Measurements from ENCODE around the gene SRSF3. TPM values are rescaled to one million over a fixed set of nuclear protein-coding genes. Genes with fewer than 3 reads are reported as not detected.
"Not testable (repeated sequence)": the region's sequence is repeated elsewhere in the genome, so short reads cannot be mapped to it uniquely, and the experiment has no call there.

SRSF3 gene
- total RNA-seq, 2 donors from 2014 or later, result 252 to 372 TPM

DNA sequence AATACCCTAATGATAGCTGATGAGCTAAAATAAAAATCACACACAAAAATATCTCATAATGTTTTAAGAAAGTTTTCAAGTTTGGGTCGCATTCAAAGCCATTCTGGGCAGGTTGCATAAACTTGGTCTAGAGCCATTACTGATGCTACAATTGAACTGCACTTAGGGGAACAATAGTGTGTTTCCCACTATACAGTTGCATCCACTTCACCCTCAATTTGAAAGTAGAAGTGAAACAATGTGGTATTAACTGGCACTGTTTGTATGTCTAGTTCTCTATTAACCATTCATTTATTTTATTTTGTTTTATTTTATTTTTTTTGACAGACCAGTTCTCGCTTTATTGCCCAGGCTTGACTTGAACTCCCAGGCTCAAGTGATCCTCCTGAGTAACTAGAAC, 23.9 kb upstream of the SRSF3 start:
- H3K36me3 ChIP-seq, result no peaks in the 10 kb centered on the region
- no peaks in the 10 kb centered on the region for H3K27me3 ChIP-seq
- no peaks in the 10 kb centered on the region for H3K9me3 ChIP-seq
- DNase-seq, result no peak
- H3K9ac ChIP-seq (ENCODE audit: low read depth in 2 of 2, low read length in 2 of 2), result no peak overlapping the region
- TF ChIP-seq, protein P1, sequence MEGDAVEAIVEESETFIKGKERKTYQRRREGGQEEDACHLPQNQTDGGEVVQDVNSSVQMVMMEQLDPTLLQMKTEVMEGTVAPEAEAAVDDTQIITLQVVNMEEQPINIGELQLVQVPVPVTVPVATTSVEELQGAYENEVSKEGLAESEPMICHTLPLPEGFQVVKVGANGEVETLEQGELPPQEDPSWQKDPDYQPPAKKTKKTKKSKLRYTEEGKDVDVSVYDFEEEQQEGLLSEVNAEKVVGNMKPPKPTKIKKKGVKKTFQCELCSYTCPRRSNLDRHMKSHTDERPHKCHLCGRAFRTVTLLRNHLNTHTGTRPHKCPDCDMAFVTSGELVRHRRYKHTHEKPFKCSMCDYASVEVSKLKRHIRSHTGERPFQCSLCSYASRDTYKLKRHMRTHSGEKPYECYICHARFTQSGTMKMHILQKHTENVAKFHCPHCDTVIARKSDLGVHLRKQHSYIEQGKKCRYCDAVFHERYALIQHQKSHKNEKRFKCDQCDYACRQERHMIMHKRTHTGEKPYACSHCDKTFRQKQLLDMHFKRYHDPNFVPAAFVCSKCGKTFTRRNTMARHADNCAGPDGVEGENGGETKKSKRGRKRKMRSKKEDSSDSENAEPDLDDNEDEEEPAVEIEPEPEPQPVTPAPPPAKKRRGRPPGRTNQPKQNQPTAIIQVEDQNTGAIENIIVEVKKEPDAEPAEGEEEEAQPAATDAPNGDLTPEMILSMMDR (IDR thresholded peaks at IDR 0.05), result no peak
- H3K4me1 ChIP-seq, result no peaks in the 10 kb centered on the region
- H3K27ac ChIP-seq, result no peak overlapping the region
- H3K4me3 ChIP-seq, result no peak overlapping the region
- intact Hi-C loops (cut with DNase I), result no loop called here

DNA sequence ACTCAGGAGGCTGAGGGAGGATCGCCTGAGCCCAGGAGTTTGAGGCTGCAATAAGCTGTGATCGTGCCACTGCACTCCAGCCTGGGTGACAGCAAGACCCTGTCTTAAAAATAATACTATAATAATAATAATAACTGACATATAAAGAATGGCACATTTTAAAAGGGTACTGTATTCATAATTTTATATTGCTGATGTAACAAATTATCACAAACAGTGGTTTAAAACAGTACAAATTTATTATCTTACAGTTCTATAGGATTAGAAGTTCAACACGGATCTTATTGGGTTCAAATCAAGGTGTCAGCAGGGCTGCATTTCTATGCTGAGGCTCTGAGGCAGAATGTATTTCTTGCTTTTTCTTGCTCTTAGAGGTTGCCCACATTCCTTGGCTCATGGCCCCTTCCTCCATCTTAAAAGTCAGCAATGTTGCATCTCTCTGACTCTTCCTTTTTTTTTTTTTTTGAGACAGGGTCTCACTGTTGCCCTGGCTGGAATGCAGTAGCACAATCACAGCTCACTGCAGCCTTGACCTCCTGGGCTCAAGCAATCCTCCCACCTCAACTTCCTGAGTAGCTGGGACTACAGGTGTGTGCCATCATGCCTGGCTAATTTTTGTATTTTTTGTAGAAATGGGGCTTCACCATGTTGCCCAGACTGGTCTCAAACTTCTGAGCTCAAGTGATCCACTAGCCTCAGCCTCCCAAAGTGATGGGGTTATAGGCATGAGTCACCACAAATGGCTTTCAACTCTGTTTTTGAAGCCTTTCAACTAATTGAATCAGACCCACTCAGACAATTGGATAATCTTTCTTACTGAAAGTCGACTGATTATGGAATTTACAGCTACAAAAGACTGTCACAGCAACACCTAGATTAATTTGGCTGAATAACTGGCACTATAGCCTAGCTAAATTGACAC, 22.8 kb upstream of the SRSF3 start:
- DNase-seq, result no peak
- Histone ChIP-seq H3K27ac (no peak overlapping the region), H3K4me1 (no peaks in the 10 kb centered on the region), H3K9ac (ENCODE audit: low read depth in 2 of 2, low read length in 2 of 2) (no peak overlapping the region), H3K9me3 (no peaks in the 10 kb centered on the region), H3K36me3 (no peaks in the 10 kb centered on the region), H3K4me3 (no peak overlapping the region), H3K27me3 (no peaks in the 10 kb centered on the region)
- TF ChIP-seq, protein P1 (IDR thresholded peaks at IDR 0.05), result no peak
- intact Hi-C loops (cut with DNase I), result no loop called here

DNA sequence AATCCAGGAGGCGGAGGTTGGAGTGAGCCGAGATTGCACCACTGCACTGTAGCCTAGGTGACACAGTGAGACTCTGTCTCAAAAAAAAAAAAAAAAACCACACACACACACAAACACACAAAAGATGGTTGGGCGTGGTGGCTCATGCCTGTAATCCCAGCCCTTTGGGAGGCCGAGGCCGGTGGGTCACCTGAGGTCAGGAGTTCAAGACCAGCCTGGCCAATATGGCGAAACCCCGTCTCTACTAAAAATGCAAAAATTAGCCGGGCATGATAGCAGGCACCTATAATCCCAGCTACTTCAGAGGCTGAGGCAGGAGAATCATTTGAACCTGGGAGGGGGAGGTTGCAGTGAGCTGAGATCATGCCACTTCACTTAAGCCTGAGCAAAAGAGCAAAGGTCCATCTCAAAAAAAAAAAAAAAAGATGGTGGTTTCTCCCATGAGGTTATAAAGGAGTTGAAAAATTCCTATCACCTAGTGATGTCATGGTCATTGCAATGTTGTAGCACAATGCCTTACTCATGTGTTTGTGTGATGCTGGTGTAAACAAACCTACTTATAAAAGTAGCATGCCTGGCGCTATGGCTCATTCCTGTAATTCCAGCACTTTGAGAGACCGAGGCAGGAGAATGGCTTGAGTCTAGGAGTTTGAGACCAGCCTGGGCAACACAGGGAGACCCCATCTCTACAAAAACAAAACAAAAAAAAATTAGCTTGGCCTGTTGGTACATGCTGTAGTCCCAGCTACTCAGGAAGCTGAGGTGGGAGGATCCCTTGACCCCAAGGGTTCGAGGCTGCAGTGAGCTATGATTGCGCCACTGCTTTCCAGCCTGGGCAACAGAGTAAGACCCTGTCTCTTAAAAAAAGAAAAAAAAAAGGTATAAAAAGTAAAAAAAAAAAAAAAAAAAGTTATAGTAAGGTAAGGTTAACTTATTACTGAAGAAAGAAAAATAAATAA, 21.5 kb upstream of the SRSF3 start:
- H3K4me1 ChIP-seq; intact Hi-C loops (cut with DNase I); H3K9me3 ChIP-seq; H3K27me3 ChIP-seq; H3K9ac ChIP-seq (ENCODE audit: low read depth in 2 of 2, low read length in 2 of 2); H3K4me3 ChIP-seq; H3K36me3 ChIP-seq; H3K27ac ChIP-seq; DNase-seq: not testable (repeated sequence)

DNA sequence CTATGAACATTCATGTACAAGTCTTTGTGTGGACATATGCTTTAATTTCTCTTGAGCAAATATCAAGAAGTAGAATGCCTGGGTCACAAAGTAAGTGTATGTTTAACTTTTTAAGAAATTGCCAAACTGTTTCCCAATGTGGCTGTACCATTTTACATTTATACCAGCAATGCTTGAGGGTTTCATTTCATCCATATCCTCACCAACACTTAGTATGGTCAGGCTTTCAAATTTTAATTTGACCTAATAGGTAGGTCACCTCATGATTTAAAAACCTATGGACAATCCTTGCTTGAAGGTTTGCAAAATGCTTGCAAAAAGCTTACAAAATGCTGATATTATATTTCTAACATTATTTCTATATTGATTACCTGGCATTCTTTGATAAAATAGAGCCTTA, 19.5 kb upstream of the SRSF3 start:
- Histone ChIP-seq H3K27ac (no peak overlapping the region), H3K27me3 (no peaks in the 10 kb centered on the region), H3K9me3 (no peaks in the 10 kb centered on the region), H3K9ac (ENCODE audit: low read depth in 2 of 2, low read length in 2 of 2) (no peak overlapping the region), H3K4me3 (no peak overlapping the region), H3K36me3 (no peaks in the 10 kb centered on the region), H3K4me1 (no peaks in the 10 kb centered on the region)
- DNase-seq, result no peak
- TF ChIP-seq, protein P1 (IDR thresholded peaks at IDR 0.05), result no peak
- intact Hi-C loops (cut with DNase I), result no loop called here

DNA sequence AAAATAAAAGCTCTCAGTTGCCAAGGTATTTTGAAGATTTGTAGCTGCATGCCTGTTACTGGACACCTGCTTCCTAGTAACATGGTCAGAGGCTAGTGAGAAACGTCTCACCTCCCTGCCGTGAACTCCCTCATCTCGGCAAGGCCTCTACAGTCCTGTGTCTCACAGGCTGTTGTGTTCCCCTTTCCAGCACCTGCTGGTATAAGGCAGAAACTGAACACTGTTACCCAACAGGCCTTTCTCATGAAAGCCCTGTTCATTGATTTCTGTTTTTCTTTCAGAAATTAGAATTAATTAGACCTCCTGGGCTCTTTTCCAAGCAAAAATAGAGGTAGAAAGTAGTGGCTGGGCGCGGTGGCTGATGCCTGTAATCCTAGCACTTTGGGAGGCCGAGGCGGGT, 17.6 kb upstream of the SRSF3 start:
- TF ChIP-seq, protein P1 (IDR thresholded peaks at IDR 0.05), result no peak
- H3K4me3 ChIP-seq, result no peak overlapping the region
- no peaks in the 10 kb centered on the region for H3K4me1 ChIP-seq
- H3K27ac ChIP-seq, result no peak overlapping the region
- DNase-seq, result no peak
- H3K9ac ChIP-seq (ENCODE audit: low read depth in 2 of 2, low read length in 2 of 2), result no peak overlapping the region
- H3K27me3 ChIP-seq, result no peaks in the 10 kb centered on the region
- H3K36me3 ChIP-seq, result no peaks in the 10 kb centered on the region
- intact Hi-C loops (cut with DNase I), result no loop called here
- no peaks in the 10 kb centered on the region for H3K9me3 ChIP-seq

Data from colonic mucosa (tissue), 4 donors.